A549 (cell line): ENCODE measurements around the gene GRID2.

Experiments
- CHD2 ChIP-seq: fragments of 150-350 bp; IDR thresholded peaks from 2 replicates; pipeline ENCODE4 v1.6.1; 2014; ENCODE audit warnings: low read length; ENCODE audit not compliant: partially characterized antibody
- FOSL2 ChIP-seq, 2 experiments: fragments of 450-650 bp in 1 of 2; fragments of >200 bp in 1 of 2; sonication (Bioruptor Twin) in 1 of 2; formaldehyde crosslinking; IDR thresholded peaks; 2 replicates each; pipeline versions ENCODE4 v1.5.0 to v1.6.1; 2016 to 2020; ENCODE audit warnings: mild to moderate bottlenecking in 1 of 2, moderate library complexity in 1 of 2
- HDAC2 ChIP-seq: fragments of 200-600 bp; sonication (generic); IDR thresholded peaks from 2 replicates; pipeline ENCODE4 v1.6.1; 2016
- HOXA7 ChIP-seq: fragments of 250-450 bp; sonication (Bioruptor Pico); IDR thresholded peaks from 2 replicates; pipeline ENCODE4 v1.5.0; 2020; ENCODE audit warnings: mild to moderate bottlenecking, moderate library complexity
- MAZ ChIP-seq: fragments of 150-350 bp; IDR thresholded peaks from 2 replicates; pipeline ENCODE4 v1.6.1; 2014; ENCODE audit warnings: antibody characterized with exemption, low read depth, low read length, borderline replicate concordance
- NPAS2 ChIP-seq: fragments of 250-450 bp; sonication (Bioruptor Pico); IDR thresholded peaks from 2 replicates; pipeline ENCODE4 v1.8.0; 2022; ENCODE audit warnings: mild to moderate bottlenecking, moderate library complexity, borderline replicate concordance
- POLR2A ChIP-seq: IDR thresholded peaks from 2 replicates; pipeline ENCODE4 v1.6.1; 2012; ENCODE audit warnings: mild to moderate bottlenecking, low read length
- SMC3 ChIP-seq: fragments of >200 bp; sonication (Bioruptor Twin); formaldehyde crosslinking; IDR thresholded peaks from 3 replicates; pipeline ENCODE4 v1.6.1; 2018; ENCODE audit warnings: inconsistent platforms
- USF2 ChIP-seq: fragments of 450-650 bp; IDR thresholded peaks from 2 replicates; pipeline ENCODE4 v1.6.1; 2014; ENCODE audit warnings: antibody characterized with exemption
- ZFP36 ChIP-seq: fragments of 450-650 bp; IDR thresholded peaks from 2 replicates; pipeline ENCODE4 v1.6.1; 2014; ENCODE audit warnings: borderline replicate concordance; ENCODE audit not compliant: partially characterized antibody
- ZSCAN20 ChIP-seq: fragments of 250-450 bp; sonication (Bioruptor Pico); IDR thresholded peaks from 2 replicates; pipeline ENCODE4 v1.8.0; 2022; ENCODE audit warnings: mild to moderate bottlenecking, moderate library complexity
- TF ChIP-seq, protein P1 (sequence below): fragments of >200 bp; sonication (Bioruptor Twin); formaldehyde crosslinking; IDR thresholded peaks from 3 replicates; pipeline ENCODE4 v1.5.1; 2016

- TF ChIP-seq, protein P1, sequence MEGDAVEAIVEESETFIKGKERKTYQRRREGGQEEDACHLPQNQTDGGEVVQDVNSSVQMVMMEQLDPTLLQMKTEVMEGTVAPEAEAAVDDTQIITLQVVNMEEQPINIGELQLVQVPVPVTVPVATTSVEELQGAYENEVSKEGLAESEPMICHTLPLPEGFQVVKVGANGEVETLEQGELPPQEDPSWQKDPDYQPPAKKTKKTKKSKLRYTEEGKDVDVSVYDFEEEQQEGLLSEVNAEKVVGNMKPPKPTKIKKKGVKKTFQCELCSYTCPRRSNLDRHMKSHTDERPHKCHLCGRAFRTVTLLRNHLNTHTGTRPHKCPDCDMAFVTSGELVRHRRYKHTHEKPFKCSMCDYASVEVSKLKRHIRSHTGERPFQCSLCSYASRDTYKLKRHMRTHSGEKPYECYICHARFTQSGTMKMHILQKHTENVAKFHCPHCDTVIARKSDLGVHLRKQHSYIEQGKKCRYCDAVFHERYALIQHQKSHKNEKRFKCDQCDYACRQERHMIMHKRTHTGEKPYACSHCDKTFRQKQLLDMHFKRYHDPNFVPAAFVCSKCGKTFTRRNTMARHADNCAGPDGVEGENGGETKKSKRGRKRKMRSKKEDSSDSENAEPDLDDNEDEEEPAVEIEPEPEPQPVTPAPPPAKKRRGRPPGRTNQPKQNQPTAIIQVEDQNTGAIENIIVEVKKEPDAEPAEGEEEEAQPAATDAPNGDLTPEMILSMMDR = no peak
- TF ChIP-seq POLR2A (no peak), SMC3 (no peak), ZFP36 (no peak), HOXA7 (no peak), MAZ (no peak), FOSL2 (IDR thresholded peaks at IDR 0.05) (no peak), FOSL2 (CRISPR knock-in tag; IDR thresholded peaks at IDR 0.05) (no peak), HDAC2 (no peak), ZSCAN20 (CRISPR knock-in tag) (no peak), NPAS2 (CRISPR knock-in tag) (no peak), CHD2 (no peak), USF2 (no peak)
Measured at GRCh38 chr4:92305148-92305877, 1.5 kb downstream of the GRID2 start.
